ENCODE results near the gene SAXO2.
"Not testable (repeated sequence)": the region's sequence is repeated elsewhere in the genome, so short reads cannot be mapped to it uniquely, and the experiment has no call there.

Gene SAXO2

DNA sequence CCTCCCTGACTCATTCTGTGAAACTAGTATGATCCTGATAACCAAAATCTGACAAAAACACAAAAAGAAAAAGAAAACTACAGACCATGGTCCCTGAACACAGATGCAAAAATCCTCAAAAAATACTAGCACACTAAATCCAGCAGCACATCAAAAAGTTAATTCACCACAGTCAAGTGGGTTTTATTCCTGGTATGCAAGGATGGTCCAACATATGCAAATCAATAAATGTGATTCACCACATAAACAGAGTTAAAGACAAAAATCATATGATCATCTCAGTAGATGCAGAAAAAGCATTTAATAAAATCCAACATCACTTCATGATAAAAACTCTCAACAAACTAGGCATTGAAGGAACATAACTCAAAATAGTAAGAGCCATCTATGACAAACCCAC, 12.8 kb downstream of the SAXO2 start:
- TF ChIP-seq, protein P1, sequence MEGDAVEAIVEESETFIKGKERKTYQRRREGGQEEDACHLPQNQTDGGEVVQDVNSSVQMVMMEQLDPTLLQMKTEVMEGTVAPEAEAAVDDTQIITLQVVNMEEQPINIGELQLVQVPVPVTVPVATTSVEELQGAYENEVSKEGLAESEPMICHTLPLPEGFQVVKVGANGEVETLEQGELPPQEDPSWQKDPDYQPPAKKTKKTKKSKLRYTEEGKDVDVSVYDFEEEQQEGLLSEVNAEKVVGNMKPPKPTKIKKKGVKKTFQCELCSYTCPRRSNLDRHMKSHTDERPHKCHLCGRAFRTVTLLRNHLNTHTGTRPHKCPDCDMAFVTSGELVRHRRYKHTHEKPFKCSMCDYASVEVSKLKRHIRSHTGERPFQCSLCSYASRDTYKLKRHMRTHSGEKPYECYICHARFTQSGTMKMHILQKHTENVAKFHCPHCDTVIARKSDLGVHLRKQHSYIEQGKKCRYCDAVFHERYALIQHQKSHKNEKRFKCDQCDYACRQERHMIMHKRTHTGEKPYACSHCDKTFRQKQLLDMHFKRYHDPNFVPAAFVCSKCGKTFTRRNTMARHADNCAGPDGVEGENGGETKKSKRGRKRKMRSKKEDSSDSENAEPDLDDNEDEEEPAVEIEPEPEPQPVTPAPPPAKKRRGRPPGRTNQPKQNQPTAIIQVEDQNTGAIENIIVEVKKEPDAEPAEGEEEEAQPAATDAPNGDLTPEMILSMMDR (IDR thresholded peaks at IDR 0.05; ENCODE audit: control insufficient read depth, extremely low read depth, insufficient read depth) = no peak
- no peak for DNase-seq (ENCODE audit: low read depth)
- no peak overlapping the region for H3K4me3 ChIP-seq (ENCODE audit: low read depth, low read length)

DNA sequence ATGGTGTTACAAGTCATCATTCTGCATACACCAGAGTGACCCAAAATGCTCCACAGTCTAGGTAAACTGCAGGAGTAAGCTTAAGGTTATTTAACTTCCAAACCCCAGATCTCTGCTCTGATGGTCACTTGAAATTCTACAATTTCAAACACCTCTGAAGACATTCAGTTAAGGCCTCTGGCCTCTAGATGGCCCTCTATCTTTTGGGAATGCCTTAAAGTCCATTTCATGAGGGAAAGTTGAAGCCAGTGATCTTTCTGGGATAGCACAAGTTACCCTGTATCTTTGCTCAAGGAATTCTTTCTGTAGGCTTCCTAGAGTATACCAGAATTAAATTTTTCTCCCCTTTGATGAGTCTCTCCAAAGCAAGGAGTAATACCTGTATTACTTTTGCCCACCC, 18.7 kb downstream of the SAXO2 start:
- DNase-seq (ENCODE audit: low read depth); H3K4me3 ChIP-seq (ENCODE audit: low read depth, low read length): not testable (repeated sequence)

DNA sequence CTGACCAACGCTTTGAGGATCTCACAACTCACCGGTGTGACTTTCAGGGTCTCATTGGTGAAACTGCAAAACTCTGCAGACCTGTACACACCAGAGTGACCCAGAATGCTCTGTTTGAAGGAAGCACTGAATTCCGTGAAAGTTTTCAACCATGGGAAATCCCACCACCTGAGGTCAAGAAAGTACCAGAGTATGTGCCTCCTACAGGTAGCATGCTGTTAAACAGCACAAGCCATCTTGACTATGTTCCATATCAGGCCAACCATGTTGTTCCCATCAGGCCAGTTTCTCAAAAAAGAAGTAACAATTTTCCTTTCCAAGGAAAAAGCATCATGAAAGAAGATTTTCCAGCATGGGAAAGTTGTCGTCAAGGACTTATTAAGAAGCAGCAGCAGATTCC, 19.8 kb downstream of the SAXO2 start:
- not testable (repeated sequence) for DNase-seq (ENCODE audit: low read depth)

DNA sequence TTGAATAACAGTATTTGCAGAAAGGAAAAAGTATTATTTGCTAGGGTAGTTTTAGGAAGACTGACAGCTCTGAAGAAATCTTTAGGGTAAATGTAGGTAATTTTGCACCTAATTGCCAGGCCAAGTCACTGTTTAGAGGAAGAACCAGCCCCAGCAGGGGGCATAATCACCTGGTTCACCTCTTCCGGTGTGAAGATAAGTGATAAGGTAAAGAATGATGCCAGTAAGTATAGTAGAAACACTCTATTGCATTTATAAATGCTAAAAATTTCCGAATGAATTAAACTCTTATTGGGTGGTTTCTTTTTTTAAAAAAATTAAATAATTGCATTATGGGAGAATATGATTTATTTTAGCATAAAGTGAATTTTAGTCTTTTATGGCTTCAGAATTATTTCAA, 21.8 kb downstream of the SAXO2 start:
- H3K4me3 ChIP-seq (ENCODE audit: low read depth, low read length); DNase-seq (ENCODE audit: low read depth): not testable (repeated sequence)

More for the DNA sequence above, 19.8 kb downstream of the SAXO2 start:
- not testable (repeated sequence) for H3K4me3 ChIP-seq (ENCODE audit: low read depth, low read length)

DNA sequence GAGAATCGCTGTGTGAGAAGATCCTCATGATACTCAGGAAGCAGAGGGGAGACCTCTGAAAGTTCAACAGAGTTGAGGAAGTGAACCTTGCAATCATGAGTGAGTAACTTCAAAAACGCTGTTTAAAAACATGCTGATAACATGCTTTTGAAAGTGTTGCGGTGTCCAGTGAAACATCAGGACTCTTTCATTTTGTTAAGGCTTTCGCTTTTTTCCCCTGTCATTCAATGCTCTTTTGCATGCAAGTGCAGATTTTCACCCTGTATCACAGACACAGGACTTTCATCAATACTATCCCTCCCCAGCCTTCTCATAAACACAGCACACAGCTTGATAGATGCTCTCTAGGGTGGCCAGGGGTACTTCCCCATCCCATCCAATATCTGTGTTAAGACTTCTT, 23.9 kb downstream of the SAXO2 start:
- not testable (repeated sequence) for DNase-seq (ENCODE audit: low read depth); H3K4me3 ChIP-seq (ENCODE audit: low read depth, low read length)

DNA sequence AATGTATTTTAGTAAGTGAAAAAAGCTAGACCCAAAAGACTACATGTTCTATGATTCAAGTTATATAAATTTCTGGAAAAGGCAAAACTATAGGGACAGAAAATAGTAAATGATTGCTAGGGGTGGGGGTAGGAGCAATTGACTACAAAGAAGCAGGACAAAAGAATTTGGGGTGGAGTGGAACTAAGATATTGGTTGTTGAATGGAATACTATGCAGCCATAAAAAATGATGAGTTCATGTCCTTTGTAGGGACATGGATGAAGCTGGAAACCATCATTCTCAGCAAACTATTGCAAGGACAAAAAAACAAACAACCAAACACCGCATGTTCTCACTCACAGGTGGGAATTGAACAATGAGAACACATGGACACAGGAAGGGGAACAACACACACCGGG, 25.6 kb downstream of the SAXO2 start:
- H3K4me3 ChIP-seq (ENCODE audit: low read depth, low read length); DNase-seq (ENCODE audit: low read depth): not testable (repeated sequence)

DNA sequence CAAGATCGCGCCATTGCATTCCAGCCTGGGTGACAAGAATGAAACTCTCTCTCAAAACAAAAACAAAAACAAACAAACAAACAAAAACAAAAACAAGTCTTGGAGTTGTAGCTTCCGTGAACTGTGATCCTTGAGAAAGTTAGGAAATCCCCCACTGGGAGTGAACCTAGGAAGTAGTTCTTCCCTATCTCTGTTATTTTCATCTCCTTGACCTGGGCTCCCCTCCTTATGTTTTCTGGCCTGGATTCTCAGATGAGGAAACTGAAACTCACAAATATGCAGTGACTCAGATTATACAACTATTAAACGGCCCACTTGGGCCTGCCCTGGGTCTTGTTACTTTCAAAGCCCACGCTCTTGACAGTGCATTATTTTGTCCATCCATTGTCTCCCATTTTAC, 29.7 kb downstream of the SAXO2 start:
- TF ChIP-seq, protein P1 (IDR thresholded peaks at IDR 0.05; ENCODE audit: control insufficient read depth, extremely low read depth, insufficient read depth) = no peak
- no peak overlapping the region for H3K4me3 ChIP-seq (ENCODE audit: low read depth, low read length)
- no peak for DNase-seq (ENCODE audit: low read depth)

DNA sequence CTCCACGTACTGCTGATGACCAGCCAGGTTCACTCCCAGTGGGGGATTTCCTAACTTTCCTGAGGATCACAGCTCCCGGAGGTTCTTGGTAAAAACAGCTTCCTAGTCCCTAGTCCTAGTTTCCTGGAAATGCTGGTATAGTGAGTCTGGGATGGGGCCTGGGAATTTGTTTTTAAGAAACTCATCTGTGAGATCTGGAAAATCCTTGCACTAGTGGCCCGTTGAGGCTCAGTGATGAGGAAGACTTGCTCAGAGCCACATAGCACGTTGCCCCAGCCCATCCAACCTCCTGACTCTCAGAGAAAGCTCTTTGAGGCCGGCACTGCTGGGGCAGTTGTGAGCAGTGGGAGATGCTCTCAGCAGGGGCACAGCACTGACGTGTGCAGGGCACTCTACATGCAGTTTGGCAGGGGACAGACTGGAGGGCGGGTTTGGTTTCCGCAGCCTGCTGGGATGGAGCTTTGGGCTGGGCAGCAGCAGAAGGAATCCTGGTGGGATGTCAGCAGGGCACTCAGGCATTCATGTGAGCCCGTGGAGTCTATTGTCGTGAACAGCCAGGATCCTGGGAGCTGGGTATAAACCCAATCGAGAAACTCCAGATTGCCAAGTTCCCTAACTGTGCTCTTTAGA, 31.6 kb downstream of the SAXO2 start:
- TF ChIP-seq, protein P1 (IDR thresholded peaks at IDR 0.05; ENCODE audit: control insufficient read depth, extremely low read depth, insufficient read depth) = no peak
- no peak for DNase-seq (ENCODE audit: low read depth)
- no peak overlapping the region for H3K4me3 ChIP-seq (ENCODE audit: low read depth, low read length)

DNA sequence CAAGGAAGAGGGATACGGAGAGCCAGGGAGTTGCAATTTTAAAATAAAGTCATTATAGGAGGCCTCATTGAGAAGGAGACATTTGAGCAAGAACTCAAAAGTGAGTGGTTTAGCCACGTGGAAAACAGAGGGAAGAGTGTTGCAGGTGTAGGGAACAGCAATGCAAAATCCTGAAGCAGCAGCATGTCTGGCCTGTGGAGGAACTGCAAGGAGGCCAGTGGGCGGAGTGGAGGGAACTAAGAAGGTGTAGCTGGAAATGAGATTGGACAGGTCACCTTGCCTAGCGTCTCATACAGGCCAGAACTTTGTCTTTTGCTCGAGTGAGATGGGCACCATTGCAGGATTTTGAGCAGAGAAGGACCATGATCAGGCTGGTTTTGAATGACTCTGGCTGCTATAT, 34.9 kb downstream of the SAXO2 start:
- H3K4me3 ChIP-seq (ENCODE audit: low read depth, low read length) = no peak overlapping the region
- no peak for DNase-seq (ENCODE audit: low read depth)
- TF ChIP-seq, protein P1 (IDR thresholded peaks at IDR 0.05; ENCODE audit: control insufficient read depth, extremely low read depth, insufficient read depth) = no peak

DNA sequence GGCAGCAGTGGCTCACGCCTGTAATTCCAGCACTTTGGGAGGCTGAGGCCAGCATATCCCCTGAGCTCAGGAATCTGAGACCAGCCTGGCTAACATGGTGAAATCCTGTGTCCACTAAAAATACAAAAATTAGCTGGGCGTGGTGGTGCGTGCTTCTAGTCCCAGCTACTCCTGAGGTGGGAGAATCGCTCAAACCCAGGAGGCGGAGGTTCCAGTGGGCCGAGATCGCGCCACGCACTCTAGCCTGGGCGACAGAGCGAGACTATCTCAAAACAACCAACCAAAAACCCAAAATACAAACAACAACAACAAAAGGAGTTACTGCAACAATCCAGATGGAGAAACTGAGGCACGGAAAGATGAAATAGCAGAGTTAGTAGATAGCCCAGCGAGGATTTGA, 35.4 kb downstream of the SAXO2 start:
- DNase-seq (ENCODE audit: low read depth) = no peak
- no peak overlapping the region for H3K4me3 ChIP-seq (ENCODE audit: low read depth, low read length)
- TF ChIP-seq, protein P1 (IDR thresholded peaks at IDR 0.05; ENCODE audit: control insufficient read depth, extremely low read depth, insufficient read depth) = no peak
